Inferior parietal cortex (tissue), 1 donor: ENCODE data around the gene ZSCAN22.
"Not testable (repeated sequence)": the region's sequence is repeated elsewhere in the genome, so short reads cannot be mapped to it uniquely, and the experiment has no call there.

Source experiments
- DNase-seq: peaks from one replicate; pipeline ENCODE4 v3.0.0-alpha.2; 2016; ENCODE audit errors: extremely low spot score

Gene ZSCAN22

DNA sequence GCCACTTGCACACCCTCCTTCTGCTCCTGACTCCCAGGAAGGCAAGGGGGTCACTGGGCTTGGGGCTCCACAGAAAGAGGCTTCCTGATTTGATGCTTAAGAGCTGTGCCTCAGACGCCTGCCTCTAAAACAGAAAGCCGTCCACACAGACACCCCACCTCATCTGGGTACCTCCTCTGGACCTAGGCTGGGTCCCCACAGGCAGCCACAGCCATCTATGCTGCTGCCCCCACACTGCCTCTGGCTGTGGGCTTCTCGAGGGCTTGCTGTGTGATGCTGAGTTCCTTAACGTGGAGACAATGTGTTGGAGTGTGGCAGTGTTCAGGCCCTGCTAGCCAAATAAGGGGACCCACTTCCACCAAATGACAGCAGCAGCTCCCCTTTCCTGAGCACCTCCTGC, 8.5 kb upstream of the ZSCAN22 start:
- DNase-seq = no peak

DNA sequence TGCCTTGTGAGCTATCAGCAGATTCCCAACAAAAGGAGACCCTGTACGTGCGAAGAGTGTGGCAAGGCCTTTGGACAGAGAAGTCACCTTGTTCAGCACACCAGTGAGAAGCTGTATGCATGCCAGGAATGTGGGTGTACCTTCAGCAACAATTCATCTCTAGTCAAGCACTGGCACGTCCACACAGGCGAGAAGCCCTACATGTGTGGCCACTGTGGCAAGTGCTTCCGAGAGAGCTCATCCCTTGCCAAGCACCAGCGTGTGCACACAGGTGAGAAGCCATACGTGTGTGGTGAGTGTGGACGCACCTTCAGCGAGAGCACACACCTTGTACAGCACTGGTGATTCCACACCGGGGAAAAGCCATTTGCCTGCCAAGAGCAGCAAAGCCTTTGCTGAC, 7.6 kb upstream of the ZSCAN22 start:
- DNase-seq = no peak

DNA sequence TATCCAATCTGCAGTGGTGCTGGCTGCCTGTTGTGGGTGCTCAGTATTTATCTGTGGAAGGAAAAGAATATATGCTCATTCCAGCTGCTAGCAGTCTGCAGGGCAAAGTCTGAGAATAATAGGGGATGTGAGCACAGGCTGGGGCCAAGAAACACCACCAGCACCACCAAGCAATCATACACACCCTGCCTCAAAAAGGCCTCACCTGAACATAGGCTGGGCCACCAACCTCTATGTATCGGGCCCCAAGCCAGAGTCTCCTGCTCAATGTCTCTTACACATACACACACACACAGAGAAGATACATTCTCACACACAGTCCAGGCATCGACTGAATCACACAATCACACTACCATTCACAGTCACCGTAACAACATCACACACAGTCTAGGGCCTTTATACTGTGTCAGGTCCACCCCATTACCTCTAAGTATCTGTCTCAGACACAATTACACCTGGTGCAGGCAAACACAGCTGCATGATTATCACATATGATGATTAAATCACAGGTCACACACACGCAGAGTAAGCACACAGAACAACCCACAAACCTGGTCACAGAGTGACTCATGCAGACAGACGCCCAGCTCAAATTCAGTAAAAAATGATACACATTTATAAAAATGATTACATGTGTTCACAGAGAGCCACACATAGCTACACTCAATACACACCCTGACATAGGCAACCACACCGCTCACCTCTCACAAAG, 1.3 kb upstream of the ZSCAN22 start:
- no peak for DNase-seq

DNA sequence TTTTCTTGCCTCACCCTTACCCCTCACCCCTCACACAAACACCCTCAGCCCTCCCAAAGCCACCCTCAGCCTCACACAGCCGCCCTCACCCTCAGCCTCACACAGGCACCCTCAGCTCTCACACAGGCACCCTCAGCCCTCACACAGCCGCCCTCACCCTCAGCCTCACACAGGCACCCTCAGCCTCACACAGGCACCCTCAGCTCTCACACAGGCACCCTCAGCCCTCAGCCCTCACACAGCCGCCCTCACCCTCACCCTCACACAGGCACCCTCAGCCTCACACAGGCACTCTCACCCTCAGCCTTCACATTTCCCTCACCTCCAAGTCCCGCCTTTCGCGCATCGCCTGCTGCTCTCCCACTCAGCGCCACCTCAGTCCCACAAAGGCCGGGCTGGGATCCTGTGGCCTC, 287 bp upstream of the ZSCAN22 start:
- no peak for DNase-seq

DNA sequence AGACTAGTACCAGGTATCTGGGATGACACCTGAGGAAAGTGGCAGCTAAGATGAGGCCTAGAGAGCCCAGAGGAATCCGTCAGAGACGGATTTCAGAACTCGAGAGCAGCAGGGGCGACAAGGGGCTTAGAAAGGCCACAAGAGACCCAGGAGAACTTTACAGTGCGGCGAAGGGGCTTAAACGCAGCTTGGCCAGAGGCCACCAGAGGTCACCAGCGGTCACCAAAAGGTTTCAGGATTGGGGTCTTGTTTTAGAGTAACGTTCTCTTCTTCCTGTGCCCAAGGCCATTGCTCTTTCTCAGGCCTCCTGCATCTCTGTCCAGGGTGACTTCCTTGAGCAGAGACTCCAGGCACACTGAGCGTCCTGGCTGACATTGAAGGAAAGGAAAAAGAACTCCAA, 2.2 kb downstream of the ZSCAN22 start:
- DNase-seq = no peak

DNA sequence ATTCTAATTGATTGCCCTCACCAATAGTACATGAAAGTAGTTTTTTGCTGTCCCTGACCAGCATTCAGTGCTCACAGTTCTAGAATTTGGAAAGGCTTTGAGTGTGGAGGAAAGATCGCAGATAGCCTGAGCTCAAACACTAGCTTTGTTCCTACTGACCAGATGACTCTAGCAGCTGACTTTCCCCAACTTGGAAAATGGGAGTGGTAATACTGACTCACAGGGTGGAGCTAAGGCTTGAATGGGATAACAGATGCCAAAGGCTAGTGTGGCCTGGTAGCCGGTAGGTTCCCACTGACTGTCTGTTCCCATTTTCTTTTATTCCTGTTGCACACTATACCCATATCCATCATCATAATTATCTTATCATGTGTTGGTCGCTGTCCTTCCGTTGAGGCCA, 3.7 kb downstream of the ZSCAN22 start:
- peak; percentile 86 for DNase-seq

DNA sequence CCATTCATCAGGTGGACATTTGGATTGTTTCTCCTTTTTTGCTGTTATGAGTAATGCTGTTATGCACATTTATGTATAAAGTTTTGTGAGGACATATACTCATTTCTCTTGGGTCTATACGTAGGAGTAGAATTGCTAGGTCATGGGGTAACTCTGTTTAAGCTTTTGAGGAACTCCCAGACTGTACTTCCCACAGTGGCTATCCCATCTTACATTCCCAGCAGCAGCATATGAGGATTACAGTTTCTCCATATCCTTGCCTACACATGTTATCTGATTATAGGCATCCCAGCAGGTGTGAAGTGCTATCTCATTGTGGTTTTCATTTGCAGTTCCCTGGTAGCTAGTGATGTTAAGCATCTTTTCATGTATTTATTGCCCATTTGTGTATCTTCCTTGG, 5.9 kb downstream of the ZSCAN22 start:
- no peak for DNase-seq

DNA sequence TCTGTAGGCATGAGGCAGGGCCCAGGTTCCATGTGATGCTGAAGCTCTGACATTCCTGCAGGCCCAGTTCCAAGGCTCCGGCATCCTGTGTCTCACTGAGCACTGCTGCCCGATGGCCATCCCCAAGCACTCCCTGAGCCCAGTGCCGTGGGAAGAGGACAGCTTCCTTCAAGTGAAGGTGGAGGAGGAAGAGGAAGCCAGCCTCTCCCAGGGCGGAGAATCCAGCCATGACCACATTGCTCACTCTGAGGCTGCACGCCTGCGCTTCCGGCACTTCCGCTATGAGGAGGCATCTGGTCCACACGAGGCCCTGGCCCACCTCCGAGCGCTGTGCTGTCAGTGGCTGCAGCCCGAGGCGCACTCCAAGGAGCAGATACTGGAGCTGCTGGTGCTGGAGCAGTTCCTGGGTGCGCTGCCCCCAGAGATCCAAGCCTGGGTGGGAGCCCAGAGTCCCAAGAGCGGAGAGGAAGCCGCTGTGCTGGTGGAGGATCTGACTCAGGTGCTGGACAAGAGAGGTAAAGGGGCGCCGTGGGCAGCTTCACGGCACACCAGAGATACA, 8.0 kb downstream of the ZSCAN22 start:
- no peak for DNase-seq

DNA sequence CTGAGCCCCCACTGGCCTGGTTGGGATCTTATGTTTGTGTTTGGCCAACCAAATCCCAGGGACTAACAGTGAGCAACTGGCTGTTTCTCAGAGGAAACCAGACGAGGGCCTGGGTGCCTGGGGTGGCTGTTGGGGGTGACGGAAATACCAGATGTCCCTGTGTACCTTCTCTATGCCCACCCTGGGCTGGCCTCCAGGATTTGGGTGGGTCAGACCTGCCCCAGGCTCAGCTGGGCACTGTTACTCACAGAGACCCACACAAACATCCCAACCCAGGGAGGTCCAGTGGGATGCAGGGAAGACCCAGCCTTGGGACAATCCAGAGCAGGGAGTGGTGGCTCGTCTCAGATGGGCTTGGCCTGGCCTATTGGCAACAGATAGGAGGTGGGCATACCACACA, 8.8 kb downstream of the ZSCAN22 start:
- DNase-seq = no peak

DNA sequence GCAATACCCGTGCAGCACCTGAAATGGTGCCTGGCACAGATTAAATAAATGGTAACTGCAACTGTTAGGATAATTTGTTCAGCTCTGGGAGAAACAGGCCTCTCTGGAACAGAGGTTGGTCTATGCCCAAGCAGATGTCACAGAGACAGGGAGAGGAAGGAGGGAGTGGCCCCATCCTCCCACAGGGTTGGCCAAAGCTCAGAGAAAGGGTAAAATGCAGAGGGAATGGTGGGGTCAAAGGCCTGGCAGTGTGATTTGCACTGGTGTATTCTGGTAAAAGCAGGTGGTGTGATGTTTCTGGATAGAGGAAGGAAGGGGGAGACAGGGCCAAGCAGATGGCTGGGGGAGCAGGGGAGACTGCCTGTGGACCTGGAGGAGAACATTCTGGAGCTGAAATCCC, 9.4 kb downstream of the ZSCAN22 start:
- no peak for DNase-seq

DNA sequence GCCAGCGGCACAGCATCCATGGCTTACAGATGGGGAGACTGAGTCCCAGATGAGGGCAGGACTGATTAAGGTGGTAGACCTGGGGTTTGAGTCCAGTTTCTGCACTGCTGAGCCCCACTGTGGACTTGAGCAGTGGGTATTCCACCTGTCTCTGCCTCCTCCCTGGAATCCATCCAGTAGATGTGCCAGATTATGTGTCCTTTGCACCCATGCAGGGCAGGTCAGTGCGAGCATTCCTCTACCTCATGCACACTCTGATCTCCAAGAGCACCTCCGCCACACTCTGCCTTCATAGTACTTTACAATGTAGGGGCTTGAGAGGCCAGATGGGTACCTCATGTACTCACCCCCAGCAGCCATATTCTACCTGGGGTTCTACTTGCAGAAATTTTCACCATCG, 10.0 kb downstream of the ZSCAN22 start:
- DNase-seq = no peak

DNA sequence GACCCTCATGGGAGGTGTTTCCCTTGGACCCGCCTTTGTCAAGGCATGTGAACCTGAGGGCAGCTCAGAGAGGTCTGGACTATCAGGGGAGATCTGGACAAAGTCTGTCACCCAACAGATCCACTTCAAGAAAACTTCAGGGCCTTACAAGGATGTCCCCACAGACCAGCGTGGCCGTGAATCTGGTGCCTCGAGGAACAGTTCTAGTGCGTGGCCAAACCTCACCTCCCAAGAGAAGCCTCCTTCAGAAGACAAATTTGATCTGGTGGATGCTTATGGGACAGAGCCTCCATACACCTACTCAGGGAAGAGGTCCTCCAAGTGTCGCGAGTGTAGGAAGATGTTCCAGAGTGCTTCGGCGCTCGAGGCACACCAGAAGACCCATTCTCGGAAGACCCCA, 11.5 kb downstream of the ZSCAN22 start:
- DNase-seq = no peak

DNA sequence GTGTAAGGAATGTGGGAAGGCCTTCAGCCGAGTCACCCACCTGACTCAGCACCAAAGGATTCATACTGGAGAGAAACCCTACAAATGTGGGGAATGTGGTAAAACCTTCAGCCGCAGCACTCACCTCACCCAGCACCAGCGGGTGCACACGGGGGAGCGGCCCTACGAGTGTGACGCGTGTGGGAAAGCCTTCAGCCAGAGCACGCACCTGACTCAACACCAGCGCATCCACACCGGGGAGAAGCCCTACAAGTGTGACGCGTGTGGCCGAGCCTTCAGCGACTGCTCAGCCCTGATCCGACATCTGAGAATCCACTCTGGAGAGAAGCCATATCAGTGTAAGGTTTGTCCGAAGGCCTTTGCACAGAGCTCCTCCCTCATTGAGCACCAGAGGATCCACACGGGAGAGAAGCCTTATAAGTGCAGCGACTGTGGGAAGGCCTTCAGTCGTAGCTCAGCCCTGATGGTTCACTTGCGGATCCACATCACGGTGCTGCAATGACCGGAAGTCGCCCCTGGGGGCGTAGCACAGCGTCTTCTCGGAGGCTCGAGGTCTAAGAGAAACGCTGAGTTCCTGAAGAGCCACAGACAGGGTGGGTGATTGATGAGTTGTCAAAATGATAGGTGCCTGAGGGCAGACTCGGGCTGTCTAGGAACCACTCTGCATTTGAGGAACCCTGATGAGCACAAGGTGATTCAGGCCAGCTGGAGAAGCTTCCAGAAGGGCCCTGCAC, 12.2 kb downstream of the ZSCAN22 start:
- DNase-seq = no peak

DNA sequence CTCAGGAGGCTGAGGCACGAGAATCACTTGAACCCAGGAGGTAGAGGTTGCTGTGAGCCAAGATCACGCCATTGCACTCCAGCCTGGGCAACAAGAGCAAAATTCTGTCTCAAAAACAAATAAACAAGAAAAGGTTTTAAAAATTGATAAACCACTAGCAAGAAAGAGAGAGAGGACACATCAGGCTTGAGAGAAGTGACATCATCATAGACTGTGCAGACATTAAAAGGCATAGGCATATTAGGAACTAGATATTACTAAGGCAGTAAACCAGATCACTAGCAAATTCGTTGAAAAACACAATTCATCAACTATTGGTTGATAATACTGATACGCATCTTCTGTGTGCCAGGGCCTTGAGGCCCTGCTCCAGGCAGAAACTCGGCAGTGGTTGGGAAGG, 18.8 kb downstream of the ZSCAN22 start:
- DNase-seq = no peak

DNA sequence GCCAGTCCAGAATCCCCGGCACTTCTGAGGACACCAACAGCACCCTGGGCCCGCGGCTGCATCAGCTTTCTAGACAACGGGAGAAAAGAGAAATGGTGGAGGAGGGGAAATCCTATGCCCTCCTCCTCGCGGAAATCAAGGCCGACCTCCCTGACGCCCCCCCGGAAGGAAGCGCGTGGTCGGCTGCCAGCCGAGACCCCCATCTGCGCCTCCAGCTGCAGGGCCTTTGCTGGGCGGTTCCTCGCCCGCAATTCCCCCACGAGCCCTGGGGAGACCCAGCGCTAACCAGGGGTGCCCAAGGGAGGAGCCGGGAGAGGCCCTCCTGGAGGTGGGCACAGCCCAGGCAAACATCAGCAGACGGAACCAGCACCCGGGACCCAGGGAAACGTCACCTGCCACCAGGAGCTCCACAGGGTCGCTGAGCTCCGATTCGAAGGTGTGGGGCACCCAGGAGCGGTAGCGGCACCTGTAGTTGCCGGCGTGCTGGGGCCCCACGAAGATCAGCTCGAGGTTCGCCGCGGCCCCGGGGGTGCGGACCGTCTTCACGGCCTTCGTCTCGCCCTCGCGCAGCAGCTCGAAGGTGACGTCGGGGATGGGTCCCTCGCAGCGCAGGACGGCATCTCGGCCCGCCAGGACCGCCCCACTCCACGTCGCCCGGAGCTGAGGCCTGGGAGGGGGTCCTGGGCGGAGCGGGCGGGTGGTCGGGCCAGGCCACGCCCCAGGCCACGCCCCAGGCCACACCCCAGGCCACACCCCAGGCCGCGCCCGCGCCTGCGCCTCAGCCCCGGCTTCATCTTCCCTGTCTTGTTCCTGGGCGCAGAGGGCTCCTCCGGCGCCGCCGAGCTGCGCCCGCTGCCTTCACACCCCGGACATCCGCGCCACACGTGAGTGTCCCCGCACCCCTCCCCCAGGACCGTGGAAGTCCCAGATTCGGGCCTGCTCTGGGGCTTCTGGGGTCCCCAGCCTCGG, 20.5 kb downstream of the ZSCAN22 start:
- DNase-seq = peak; percentile 70

DNA sequence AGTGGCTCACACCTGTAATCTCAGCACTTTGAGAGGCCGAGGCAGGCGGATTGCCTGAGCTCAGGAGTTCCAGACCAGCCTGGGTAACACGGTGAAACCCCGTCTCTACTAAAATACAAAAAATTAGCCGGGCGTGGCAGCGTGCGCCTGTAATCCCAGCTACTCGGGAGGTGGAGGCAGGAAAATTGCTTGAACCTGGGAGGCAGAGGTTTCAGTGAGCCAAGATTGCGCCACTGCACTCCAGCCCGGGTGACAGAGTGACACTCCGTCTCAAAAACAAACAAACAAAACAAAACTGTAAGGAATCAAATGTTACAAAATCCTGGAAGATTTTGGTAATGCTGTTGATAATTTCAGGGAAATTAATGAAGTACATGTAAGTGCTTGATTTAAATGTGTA, 21.3 kb downstream of the ZSCAN22 start:
- DNase-seq = not testable (repeated sequence)

DNA sequence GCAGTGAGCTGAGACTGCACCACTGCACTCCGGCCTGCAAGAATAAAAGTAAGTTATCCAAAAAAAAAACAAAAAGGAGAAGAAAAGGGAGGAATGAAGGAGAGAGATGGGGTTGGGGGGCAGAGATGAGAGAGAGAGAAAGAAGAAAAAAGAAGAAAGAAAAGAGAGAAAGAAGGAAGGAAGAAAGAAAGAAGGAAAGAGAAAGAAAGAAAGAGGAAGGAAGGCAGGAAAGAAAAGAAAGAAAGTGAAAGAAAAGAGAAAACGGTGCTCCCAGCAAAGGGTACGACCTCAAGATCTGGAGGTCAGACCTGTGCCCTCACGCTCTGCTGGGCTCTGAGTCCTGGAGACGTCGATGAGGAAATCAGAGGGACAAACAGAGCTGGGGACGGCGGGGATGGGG, 22.8 kb downstream of the ZSCAN22 start:
- no peak for DNase-seq

DNA sequence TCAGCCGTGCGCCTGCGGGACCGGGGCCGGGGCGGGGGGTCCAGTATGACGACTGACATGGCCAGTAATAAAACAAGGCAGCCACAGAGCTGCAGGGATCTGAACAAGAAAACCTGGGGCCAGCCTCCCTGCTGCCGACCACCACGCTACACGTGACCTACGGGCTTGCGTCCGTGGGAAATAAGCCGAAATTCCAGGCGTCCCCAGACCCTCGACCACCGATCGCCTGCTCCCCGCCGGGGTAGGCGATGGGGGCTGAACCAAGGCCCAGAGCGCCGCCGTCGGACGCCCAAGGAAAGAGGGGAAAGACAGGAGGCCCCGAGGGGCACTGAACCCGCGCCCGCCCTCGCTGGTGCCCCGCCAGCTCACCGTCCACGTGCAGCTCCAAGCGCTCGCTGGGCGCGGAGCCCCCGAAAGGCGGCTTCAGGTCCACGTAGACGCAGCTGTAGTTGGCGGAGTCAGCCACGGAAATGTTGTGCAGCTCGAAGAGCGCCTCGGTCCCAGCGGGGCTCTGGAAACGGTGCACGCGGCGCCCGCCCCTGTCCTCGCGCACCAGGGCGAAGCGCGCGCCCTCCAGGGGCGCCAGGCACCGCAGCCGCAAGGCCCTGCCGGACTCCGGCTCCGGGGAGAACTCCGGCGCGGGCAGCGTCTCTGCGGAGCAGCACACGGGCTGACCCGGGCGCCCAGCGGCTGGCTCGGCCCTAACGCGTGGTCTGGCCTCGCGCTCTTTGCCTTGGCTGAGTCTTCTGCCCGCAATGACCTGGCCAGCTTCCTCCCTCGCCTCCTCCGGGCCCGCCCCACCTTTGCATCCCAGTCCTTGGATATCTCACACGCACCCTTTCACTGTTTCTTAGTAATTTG, 23.4 kb downstream of the ZSCAN22 start:
- no peak for DNase-seq

DNA sequence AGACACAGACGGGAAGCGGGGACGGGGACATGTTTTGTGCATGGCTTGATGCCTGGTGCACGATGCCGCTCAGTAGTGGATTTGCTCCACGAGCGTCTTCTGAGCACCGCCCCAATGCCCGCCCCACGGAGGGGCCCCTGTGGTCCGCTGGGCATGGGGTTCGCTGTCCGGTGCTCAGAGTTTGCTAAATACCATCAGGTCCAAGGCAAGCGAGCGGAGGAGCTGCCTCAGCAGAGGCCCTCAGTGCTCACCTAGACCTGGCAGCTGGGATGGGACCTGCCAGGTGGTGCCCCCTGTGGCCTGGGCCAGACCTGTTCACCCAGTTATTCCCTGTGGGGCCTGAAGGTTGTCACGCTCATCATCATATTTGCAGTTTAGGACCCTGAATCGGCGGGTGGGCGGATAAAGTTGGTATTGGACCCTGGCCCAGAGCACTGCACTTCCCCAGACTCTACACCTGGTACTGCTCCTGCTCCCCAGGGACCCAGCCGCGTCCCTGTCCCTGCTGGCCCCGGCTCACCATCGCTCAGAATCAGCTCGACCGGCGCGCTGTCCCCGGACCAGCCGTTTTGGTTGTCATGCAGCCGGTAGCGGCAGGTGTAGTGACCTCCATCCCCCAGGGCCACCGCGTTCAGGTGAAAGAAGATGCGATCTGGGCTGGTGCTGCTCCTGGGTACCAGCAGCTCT, 24.2 kb downstream of the ZSCAN22 start:
- no peak for DNase-seq

DNA sequence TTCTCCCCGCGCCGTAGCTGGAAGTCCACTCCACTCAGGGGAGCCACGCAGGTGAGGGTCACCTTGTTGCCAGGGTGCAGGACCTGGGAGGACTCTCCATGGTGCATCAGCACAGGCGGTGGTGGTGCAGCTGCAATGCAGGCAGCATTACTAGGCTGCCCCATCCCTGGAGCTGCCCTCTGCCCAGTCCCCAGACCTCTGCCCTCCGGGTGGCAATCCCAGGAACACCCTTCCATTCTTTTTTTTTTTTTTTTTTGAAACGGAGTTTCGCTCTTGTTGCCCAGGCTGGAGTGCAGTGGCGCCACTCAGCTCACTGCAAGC, 24.7 kb downstream of the ZSCAN22 start:
- DNase-seq = no peak
